NCI-H2081 treated with DMSO at 0.1 percent for 48 hours (cell line): ENCODE measurements around the gene UNC13D.
"Not testable (repeated sequence)": the region's sequence is repeated elsewhere in the genome, so short reads cannot be mapped to it uniquely, and the experiment has no call there.

ENCODE experiments used
- DNase-seq: peaks from one replicate; lab custom pipeline; 2025; lab: John Stamatoyannopoulos, UW

UNC13D gene

DNA sequence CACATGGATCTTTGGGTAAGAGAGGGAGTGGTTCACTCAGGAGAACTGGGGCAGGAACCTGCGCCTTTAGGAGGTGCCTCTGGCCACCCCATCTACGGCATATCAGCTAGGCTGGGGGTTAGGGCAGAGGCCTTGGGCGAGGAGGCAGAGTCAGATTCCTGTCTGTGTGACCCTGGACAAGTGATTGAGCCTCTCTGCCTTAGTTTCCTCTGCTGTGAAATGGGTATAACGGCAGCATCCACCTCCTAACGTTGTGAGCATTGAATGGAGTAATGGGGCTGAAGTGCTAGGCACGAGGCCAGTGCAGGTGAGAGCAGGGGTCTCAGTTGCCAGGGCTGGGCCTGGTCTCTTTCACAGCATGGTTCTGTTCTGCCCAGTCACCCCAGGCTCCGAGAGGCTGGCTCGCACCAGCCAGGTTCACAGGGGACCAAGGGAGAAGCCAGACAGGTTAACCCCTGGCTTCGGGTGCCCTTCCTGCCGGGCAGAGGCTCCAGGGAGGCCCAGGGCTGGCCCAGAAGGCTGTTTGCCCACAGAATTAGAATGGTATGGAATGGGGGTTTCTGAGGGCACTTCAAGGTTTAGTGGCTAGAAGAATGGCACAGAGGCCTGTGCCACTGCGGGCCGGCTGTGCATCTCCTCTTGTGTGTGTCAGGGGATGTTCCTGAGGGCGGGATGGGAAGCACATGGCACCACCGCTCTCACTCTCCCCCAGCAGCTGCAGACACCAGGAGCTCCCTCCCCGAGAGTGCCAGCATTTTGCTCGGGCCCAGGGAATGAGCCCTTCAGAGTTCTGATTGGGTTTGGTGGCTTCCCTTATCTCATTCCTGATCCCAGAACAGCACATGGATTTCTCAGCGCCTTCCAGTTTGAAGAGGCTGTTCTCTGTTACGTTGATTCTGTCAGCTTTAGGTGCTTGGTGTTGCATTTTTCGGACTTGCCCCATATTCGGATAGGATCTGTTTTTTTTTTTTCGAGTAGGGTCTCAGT lies 23.8 kb downstream of the UNC13D start:
- no peak for DNase-seq

DNA sequence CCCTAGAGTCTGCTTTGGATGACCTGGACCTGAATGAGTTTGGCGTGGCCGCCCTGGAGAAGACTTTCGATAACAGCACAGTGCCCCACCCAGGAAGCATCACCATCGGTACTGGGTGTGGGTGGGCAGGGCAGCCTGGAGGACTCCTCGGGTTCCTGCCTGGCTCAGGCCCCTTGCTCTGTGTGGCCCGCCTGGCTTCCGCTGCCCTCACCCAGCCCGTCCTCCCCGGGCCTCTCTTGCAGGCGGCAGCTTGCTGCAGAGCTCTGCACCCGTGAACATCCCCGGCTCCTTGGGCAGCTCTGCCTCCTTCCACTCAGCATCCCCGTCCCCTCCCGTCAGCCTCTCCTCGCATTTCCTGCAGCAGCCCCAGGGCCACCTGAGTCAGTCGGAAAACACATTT lies 24.5 kb downstream of the UNC13D start:
- DNase-seq = no peak

DNA sequence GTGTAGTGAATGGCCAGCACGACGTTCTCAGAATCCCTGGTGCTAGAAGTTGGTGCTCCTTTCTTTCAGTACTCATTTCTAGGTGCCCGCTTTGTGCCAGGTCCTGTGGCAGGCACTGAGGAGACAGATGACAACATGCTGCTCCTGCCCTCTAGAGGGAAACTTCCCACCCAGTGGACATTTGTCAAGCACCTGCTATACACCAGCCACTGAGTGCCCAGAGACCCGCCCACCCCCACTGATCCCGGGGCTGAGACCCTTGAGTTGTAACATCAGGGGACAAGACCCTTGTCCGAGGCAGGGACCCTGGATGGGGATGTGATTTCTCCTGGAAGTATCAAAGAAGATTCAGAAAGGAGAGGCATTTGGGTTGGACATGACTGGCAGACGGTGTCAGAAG lies 25.1 kb downstream of the UNC13D start:
- DNase-seq = no peak

DNA sequence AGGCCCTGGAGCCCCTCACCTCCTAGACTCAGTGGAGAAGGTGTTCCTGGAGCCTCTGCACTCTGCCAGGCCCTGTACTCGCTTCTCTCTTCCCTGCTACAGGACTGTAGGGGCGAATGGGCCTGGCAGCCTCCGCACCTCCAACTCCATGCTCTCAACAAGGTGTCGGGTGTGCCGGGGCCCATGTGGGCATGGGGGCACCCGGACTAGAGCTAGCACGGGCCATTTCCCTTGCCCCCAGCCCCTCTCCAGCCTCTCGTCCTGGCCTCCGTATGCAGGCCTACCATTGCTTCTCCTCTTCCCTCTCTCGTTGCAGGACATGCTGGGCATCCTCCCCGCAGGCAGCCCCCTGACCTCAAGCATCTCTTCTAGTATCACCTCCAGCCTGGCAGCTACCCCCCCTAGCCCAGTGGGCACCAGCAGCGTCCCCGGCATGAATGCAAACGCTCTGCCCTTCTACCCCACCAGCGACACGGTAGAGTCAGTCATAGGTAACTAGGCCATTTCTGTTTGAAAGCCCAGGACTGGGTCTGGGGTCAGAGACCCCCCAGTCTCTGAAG lies 25.8 kb downstream of the UNC13D start:
- DNase-seq = no peak

DNA sequence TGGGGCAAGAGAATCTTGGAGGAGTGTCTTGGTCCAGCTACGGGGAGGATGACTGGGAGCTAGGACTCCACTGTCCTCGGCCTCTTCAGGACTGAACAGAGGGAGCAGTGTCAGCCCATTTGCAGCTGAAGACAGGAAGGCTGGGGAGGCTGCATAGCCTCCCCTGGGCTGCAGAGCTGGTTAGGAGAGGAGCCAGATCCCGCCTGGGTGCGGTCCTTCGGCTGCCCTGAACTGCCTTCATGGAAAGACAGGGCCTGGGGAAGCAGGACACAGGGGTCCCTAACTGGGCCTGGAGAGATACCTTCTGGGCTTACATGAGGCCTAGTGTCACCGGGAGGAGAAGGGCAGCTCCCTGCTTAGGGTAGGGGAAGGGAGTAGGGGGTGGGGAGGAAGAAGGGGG lies 26.6 kb downstream of the UNC13D start:
- DNase-seq = no peak

DNA sequence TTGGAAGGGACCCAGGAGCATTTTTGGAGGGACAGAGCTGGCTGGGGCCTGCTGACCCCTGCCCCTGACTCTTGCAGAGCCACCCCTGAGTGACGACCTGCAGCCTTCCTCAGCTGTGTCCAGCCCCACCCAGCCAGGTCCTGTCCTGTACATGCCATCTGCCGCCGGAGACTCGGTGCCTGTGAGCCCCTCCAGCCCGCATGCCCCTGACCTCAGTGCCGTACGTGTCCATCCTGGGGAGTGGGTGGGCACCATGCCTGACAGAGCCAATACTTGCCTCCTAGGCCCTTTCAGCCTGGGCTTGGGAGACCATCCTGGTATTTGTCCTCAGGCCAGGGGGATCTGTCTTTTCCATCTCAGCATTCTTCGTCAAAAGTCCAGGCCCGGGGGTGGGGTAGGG lies 27.5 kb downstream of the UNC13D start:
- no peak for DNase-seq

DNA sequence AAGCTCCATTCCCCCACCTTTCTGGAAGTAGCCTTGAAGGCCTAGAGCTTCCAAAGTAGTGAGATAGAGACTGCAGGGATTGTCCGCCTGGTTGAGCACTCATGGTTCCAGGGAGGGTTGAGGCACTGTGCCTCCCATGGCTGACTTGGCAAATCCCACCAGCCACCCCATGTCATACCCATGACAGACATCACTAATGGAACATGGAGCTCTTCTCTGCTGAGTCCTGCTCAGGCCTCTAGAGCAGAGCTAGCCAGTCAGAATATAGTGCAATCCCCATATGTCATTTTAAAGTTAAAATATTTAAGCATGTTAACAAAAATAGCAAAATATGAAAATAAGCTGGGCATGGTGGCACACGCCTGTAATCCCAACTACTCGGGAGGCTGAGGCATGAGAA lies 28.8 kb downstream of the UNC13D start:
- DNase-seq = no peak

DNA sequence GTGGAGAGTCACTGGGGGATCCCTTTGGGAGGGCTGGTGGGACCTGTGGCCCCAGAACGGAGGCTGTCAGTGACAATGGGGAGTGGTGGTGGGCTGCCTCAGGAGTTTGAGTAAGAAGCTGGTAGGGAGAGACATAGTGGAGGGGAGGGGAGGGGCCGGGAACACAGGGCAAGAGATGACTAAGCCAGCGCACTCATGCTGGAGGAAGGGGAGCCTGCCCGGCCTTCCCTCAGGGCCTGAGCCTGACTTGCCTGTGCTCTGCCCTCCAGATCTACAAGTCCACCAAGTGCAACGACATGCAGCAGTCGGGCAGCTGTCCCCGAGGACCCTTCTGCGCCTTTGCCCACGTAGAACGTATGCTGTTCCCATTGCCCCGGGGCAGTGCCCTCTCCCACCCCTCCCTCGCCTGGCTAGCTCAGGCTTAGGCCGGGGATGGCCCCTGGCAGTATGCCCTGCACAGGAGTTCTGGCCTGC lies 29.3 kb downstream of the UNC13D start:
- DNase-seq = no peak

DNA sequence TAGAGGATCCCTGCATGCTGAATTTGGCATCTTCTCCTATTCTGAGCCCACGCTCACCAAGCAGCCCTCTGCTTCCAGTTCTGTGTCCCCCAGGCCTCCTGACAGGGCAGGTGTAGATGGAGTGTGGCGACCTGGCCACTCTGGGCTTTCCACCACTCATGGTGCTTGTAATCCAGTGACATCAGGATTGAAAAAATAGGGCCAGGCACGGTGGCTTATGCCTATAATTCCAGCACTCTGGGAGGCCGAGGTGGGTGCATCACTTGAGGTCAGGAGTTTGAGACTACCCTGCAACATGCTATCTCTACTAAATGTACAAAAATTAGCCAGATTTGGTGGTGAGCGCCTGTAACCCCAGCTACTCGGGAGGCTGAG lies 30.2 kb downstream of the UNC13D start:
- DNase-seq = no peak

DNA sequence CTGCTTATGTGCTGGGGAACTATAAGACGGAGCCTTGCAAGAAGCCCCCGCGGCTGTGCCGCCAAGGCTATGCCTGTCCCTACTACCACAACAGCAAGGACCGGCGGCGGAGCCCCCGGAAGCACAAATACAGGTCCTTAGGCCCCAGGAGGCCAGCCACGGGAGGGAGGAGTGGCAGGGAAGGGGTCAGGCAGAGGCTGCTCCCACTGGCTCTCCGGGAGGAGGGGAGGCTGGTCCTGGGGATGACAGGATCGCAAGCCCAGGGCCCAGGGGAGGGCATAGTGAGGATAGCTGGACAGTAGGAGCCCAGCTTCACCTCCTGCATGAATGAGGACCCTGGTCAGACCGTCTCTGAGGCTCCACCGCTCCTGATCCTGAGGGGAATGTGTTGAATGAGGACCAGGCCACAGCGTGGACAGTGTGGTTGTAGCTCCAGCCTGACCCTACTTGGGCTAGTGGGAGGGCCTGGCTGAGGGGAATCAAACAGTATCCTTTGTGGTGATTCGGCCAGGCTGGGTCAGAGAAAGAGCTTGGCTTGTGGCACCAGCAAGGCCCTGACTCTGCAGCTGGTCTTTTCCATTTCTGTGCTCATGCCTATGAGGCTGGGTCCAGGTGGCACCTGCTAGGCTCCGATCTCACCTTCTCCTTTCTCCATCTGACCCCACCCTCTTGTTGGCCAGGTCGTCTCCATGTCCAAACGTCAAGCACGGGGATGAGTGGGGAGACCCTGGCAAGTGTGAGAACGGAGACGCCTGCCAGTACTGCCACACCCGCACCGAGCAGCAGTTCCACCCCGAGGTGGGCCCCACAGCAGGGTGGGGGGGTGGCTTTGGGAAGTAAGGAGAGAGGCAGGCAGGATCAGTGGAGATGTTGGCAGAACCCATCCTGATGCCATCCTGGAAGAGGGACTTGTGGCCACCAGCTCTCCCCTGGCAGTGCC lies 30.9 kb downstream of the UNC13D start:
- DNase-seq = no peak

DNA sequence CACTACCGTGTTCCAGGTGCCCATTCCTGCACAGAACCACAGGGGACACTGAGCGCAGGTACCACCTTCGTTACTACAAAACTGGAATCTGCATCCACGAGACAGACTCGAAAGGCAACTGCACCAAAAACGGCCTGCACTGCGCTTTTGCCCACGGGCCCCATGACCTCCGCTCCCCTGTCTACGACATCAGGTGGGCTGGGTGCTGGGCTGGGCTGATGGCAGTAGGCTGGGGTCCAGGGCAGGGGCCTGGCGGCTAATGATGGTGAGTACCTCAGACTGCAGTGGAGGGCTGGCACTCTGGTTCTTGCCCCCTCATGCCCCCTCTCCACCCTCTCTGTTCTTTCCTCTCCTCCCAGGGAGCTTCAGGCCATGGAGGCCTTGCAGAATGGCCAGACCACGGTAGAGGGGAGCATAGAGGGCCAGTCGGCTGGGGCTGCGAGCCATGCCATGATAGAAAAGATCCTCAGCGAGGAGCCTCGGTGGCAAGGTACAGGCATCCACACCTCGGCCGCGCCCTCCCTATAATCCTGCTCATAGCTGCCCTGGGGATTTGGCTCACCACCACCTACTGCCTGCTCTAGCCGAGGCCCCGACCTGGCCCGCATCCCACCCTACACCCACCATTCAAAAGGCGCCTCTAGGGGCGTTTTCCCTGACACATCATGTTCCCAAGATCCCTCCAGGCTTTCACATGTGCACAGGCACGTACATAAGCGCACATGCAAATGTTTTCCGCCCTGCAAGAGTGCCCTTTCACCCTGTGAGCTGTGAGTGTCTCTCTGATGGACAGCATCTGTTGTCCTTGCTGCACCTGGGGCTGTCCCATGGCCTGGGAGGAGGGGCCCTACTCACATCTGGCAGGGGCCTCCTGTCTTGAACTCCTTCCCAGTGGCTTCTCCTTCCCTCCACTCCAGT lies 31.8 kb downstream of the UNC13D start:
- no peak for DNase-seq

DNA sequence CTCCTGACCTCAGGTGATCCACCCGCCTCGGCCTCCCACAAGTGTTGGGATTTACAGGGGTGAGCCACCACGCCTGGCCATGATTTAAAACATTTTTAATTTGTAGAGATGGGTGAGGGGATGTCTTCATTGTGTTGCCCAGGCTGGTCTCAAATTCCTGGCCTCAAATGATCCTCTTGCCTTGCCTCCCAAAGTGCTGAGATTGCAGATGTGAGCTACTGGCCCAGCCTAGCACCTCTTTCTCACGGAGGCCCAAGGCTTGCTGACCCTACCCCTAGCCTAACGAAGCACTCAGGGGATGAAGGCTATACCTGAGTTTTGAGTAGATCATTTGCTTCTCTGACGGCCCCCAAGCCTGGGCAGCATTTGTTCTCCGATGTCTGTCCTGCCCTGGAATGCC lies 33.0 kb downstream of the UNC13D start:
- DNase-seq = no peak

DNA sequence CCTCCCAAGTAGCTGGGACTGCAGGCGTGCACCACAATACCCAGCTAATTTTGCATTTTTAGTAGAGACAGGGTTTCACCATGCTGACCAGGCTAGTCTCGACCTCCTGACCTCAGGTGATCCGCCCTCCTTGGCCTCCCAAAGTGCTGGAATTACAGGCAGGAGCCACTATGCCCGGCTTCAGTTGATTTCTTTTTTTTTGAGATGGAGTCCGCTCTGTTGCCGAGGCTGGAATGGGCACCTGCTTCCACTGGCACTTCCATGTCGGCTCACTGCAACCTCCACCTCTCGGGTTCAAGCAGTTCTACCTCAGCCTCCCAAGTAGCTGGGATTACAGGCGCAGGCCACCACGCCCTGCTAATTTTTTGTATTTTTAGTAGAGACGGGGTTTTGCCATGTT lies 33.4 kb downstream of the UNC13D start:
- DNase-seq = not testable (repeated sequence)

DNA sequence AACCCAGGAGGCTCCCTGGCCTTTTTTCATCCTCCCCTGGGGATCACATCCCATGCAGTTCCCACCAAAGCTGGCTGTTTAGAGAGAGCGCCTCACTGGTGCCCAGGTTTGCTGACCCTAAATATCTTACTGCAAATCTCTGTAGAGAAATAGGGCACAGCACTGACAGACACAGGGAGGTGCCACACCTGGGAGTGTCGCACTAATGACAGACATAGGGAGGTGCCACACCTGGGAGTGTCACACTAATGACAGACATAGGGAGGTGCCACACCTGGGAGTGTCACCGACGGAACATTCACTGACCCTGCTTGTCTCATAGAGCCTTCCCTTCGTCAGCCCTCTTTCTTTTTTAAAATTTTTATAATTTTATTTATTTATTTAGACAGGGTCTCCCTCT lies 34.0 kb downstream of the UNC13D start:
- no peak for DNase-seq

DNA sequence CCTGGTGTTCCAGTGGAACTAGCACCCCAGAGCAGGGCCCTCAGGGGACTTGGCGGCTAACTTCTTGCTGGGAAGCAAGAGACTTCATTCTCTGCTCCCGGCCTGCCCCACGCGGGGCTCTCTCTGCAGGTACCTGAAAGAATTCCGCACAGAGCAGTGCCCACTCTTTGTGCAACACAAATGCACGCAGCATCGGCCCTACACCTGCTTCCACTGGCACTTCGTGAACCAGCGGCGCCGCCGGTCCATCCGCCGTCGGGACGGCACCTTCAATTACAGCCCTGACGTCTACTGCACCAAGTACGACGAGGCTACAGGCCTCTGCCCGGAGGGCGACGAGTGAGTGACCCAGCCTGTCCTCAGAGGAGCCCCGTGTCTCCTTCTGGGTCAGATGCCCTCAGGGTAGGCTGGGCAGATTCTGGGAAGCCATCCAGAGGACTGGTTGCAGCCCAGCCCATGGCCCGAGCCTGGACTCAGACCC lies 34.5 kb downstream of the UNC13D start:
- no peak for DNase-seq

DNA sequence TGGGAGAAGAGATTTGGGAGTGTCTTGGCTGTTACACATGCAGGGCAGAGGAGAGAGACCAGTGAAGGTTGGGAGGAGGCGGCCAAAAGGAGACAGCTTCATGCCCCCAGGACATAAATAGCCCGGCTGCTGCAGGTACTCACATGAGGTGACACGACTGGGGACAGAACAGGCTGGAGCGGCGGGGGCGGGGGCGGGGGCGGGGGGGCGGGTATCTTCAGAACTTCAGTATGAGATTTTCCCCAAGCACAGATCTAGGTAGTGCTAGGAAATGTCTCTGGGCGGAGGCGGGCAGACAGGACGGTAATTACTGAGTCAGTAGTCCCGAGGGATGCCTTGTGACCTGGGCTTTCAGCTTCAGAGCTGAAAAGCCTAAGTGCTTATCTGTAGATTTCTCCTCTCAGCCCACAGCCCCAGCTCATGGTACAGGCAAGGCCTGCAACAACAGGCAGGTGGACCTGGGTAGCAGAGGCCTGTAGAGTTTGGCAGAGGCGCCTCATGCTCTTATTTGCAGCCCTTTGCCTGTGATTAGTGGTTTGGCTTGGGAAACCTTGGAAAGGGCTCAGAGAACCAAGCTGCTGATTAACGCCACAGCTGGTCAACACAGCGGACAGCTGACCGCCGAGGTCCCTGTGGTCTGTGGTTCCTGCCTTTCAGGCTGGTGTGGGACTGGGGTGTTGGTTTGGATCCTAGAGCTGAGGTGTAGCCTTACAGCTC lies 35.1 kb downstream of the UNC13D start:
- no peak for DNase-seq

DNA sequence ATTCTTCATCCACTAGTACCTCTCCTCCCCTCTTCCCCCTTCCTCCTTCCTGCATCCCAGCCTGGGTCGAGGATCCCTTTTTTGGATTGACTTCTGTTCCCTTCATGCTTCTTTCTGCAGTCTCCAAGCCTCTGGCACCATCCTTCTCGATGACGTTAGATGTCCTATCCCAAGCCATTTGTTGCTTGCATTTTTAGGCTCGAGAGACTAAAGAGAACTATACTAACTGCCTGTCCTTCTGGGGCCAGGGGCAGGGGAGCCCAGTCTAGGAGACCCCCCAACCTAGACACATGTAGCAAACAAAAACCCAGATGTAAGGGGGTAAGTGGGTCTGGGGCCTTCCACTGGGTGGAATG lies 35.7 kb downstream of the UNC13D start:
- no peak for DNase-seq

DNA sequence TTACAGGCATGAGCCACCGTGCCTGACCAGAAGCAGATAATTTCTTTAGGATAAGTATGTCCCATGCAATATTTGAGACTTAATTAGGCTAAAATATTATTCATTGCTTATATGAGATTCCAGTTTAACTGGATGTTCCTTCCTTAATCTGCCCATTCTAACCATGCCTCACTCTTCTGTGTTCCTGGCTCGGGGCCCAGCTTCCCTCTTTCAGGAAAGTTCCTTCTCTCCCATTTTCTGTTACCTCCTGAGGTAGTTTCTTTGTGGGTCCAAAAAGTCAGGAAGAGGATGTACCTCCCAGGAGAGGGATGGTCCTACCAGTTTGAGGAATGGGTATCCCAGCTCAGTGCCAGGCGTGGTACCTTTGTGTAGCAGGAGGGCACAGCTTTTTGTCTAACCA lies 36.3 kb downstream of the UNC13D start:
- no peak for DNase-seq

DNA sequence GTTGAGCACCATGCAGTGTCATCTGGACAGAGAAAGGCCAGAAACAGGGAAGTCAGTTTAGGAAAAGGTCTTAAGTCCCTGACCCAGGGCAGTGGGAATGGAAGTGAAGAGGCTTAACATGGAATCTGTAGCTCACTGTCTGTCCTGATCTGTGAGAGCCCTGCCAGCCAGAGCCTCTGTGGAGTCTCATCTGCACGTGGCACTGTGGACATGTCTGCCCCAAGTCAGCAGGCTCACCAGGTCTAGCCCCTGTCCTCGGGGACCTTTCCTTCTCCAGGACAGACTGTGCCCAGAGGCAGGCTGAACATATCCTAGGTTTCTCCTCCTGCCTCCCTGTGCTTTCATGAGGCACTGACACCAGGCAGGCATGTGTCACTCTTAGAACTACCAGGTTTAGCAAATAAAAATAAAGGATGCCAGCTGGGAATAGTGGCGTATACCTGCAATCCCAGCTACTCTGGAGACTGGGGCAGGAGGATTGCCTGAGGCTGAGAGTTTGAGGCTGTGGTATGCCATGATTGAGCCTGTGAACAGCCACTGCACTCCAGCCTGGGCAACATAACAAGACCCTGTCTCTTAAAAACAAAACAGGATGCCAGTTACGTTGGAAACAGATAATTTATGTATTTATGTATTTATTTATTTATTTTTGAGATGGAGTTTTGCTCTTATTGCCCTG lies 37.2 kb downstream of the UNC13D start:
- no peak for DNase-seq

DNA sequence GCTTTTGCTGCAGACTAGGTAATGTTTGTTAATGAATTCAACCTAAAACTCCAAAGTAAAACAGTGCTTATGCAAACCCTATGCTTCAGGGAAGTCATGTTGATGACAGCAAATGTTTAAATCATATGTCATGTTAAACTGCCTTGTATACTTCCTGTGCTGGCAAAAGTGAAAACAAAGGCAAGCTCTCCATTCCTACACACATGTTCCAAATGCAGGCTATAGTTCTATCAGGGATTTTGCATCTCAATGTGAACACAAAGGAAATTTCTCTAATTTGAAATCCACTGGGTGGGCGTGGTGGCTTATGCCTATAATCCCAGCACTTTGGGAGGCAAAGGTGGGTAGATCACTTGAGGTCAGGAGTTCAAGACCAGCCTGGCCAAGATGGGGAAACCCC lies 40.3 kb downstream of the UNC13D start:
- DNase-seq = no peak
